ENCODE data around the gene LY6G5C. TPM values are rescaled to one million over a fixed set of nuclear protein-coding genes. Genes with fewer than 3 reads are reported as not detected.

LY6G5C gene
- total and polyA plus RNA-seq, 2 of the 13 experiments (the other 11 are each of a cell fraction or from before 2014, with no cell fraction given): 0.33 to 0.55 TPM

DNA sequence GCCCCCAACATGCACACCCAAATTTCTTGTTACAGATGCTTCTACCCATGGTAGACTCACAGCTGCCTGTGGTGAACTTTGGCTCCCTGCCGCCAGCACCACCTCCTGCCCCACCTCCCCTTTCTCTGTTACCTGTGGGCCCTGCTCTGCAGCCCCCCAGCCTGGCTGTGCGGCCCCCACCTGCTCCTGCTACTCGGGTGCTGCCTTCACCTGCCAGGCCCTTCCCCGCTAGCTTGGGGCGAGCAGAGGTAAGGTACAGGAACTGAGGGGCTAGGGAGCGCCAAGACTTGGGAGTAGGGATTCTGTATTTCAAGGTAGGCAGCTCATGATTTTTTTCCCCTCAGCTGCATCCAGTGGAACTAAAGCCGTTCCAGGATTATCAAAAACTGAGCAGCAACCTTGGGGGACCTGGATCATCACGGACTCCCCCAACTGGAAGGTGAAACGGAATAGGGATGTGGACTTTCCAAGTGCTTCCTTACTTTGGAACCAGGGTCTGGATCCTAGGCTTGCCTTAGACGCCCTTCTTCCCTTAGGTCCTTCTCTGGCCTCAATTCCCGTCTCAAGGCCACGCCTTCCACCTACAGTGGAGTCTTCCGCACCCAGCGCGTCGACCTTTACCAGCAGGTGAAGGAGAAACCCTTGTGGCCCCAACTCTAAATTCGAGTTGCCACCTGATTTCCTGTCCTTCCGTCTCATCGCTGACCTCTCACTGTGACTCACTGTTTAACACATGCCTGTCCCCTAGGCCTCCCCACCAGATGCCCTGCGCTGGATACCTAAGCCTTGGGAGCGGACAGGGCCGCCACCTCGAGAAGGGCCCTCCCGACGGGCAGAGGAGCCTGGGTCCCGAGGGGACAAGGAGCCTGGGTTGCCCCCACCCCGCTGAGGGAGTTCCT is 43.9 kb downstream of the LY6G5C start (continued):
- TF ChIP-seq, protein P1, sequence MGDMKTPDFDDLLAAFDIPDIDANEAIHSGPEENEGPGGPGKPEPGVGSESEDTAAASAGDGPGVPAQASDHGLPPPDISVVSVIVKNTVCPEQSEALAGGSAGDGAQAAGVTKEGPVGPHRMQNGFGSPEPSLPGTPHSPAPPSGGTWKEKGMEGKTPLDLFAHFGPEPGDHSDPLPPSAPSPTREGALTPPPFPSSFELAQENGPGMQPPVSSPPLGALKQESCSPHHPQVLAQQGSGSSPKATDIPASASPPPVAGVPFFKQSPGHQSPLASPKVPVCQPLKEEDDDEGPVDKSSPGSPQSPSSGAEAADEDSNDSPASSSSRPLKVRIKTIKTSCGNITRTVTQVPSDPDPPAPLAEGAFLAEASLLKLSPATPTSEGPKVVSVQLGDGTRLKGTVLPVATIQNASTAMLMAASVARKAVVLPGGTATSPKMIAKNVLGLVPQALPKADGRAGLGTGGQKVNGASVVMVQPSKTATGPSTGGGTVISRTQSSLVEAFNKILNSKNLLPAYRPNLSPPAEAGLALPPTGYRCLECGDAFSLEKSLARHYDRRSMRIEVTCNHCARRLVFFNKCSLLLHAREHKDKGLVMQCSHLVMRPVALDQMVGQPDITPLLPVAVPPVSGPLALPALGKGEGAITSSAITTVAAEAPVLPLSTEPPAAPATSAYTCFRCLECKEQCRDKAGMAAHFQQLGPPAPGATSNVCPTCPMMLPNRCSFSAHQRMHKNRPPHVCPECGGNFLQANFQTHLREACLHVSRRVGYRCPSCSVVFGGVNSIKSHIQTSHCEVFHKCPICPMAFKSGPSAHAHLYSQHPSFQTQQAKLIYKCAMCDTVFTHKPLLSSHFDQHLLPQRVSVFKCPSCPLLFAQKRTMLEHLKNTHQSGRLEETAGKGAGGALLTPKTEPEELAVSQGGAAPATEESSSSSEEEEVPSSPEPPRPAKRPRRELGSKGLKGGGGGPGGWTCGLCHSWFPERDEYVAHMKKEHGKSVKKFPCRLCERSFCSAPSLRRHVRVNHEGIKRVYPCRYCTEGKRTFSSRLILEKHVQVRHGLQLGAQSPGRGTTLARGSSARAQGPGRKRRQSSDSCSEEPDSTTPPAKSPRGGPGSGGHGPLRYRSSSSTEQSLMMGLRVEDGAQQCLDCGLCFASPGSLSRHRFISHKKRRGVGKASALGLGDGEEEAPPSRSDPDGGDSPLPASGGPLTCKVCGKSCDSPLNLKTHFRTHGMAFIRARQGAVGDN (CRISPR knock-in tag; IDR thresholded peaks at IDR 0.05): peak; percentile 39
- TF ChIP-seq POLR2AphosphoS2 (IDR thresholded peaks at IDR 0.05; ENCODE audit: low read depth, low read length) (peak; percentile 11; the same call in 1 of the 2 replicates), TBP (CRISPR knock-in tag; IDR thresholded peaks at IDR 0.05) (no peak), ZNF33A (CRISPR knock-in tag; IDR thresholded peaks at IDR 0.05; ENCODE audit: borderline replicate concordance) (no peak), ZNF354B (CRISPR knock-in tag; IDR thresholded peaks at IDR 0.05) (no peak), XRCC5 (optimal IDR thresholded peaks at IDR 0.05; ENCODE audit: low read length) (no peak), AGO1 (IDR thresholded peaks at IDR 0.05; ENCODE audit: low read depth, low read length, poor library complexity, severe bottlenecking) (peak; percentile 78), POLR2AphosphoS5 (IDR thresholded peaks at IDR 0.05; ENCODE audit: low read depth, low read length) (peak; percentile 53), ZNF83 (CRISPR knock-in tag; IDR thresholded peaks at IDR 0.05; ENCODE audit: borderline replicate concordance) (no peak), MEIS1 (CRISPR knock-in tag; IDR thresholded peaks at IDR 0.05; ENCODE audit: borderline replicate concordance) (no peak), CCDC6 (CRISPR knock-in tag; IDR thresholded peaks at IDR 0.05) (no peak), SAP130 (CRISPR knock-in tag; IDR thresholded peaks at IDR 0.05; ENCODE audit: low read depth) (no peak), CC2D1A (CRISPR knock-in tag; IDR thresholded peaks at IDR 0.05) (no peak), SKI (IDR thresholded peaks at IDR 0.05; ENCODE audit: partially characterized antibody) (no peak), KDM2A (CRISPR knock-in tag; IDR thresholded peaks at IDR 0.05; ENCODE audit: borderline replicate concordance, low read depth) (0 out of 2 replicates have a peak, but pooled peaks have one; percentile 2)
- TF ChIP-seq, protein P2, sequence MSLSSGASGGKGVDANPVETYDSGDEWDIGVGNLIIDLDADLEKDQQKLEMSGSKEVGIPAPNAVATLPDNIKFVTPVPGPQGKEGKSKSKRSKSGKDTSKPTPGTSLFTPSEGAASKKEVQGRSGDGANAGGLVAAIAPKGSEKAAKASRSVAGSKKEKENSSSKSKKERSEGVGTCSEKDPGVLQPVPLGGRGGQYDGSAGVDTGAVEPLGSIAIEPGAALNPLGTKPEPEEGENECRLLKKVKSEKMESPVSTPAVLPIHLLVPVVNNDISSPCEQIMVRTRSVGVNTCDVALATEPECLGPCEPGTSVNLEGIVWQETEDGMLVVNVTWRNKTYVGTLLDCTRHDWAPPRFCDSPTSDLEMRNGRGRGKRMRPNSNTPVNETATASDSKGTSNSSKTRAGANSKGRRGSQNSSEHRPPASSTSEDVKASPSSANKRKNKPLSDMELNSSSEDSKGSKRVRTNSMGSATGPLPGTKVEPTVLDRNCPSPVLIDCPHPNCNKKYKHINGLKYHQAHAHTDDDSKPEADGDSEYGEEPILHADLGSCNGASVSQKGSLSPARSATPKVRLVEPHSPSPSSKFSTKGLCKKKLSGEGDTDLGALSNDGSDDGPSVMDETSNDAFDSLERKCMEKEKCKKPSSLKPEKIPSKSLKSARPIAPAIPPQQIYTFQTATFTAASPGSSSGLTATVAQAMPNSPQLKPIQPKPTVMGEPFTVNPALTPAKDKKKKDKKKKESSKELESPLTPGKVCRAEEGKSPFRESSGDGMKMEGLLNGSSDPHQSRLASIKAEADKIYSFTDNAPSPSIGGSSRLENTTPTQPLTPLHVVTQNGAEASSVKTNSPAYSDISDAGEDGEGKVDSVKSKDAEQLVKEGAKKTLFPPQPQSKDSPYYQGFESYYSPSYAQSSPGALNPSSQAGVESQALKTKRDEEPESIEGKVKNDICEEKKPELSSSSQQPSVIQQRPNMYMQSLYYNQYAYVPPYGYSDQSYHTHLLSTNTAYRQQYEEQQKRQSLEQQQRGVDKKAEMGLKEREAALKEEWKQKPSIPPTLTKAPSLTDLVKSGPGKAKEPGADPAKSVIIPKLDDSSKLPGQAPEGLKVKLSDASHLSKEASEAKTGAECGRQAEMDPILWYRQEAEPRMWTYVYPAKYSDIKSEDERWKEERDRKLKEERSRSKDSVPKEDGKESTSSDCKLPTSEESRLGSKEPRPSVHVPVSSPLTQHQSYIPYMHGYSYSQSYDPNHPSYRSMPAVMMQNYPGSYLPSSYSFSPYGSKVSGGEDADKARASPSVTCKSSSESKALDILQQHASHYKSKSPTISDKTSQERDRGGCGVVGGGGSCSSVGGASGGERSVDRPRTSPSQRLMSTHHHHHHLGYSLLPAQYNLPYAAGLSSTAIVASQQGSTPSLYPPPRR (CRISPR knock-in tag; IDR thresholded peaks at IDR 0.05; ENCODE audit: borderline replicate concordance): no peak
- TF ChIP-seq, protein P3, sequence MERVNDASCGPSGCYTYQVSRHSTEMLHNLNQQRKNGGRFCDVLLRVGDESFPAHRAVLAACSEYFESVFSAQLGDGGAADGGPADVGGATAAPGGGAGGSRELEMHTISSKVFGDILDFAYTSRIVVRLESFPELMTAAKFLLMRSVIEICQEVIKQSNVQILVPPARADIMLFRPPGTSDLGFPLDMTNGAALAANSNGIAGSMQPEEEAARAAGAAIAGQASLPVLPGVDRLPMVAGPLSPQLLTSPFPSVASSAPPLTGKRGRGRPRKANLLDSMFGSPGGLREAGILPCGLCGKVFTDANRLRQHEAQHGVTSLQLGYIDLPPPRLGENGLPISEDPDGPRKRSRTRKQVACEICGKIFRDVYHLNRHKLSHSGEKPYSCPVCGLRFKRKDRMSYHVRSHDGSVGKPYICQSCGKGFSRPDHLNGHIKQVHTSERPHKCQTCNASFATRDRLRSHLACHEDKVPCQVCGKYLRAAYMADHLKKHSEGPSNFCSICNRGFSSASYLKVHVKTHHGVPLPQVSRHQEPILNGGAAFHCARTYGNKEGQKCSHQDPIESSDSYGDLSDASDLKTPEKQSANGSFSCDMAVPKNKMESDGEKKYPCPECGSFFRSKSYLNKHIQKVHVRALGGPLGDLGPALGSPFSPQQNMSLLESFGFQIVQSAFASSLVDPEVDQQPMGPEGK (CRISPR knock-in tag; IDR thresholded peaks at IDR 0.05): peak; percentile 71
